ENCODE measurements around the gene ARID5B.
"Not testable (repeated sequence)": the region's sequence is repeated elsewhere in the genome, so short reads cannot be mapped to it uniquely, and the experiment has no call there.

ARID5B gene

GRCh38 chr10:61900829-61901792, at the start of gene ARID5B:
Gene ARID5B, plus strand, starts transcription at chr10:61901699. Its CDS starts 11 bp downstream, at chr10:61901710.
- peak; percentile 37 for DNase-seq

GRCh38 chr10:61852261-61852660, 49.2 kb upstream of the ARID5B start:
- DNase-seq = no peak

- no peak for DNase-seq
Measured at GRCh38 chr10:61855771-61856170, 45.7 kb upstream of the ARID5B start.

- DNase-seq = no peak
Measured at GRCh38 chr10:61857746-61858145, 43.8 kb upstream of the ARID5B start.

- no peak for DNase-seq
Measured at GRCh38 chr10:61859786-61860185, 41.7 kb upstream of the ARID5B start.

- DNase-seq = no peak
Measured at GRCh38 chr10:61860964-61861758, 40.3 kb upstream of the ARID5B start.

- DNase-seq = no peak
Measured at GRCh38 chr10:61863981-61864380, 37.5 kb upstream of the ARID5B start.

GRCh38 chr10:61866700-61867368, 34.7 kb upstream of the ARID5B start:
- DNase-seq = no peak

- DNase-seq = not testable (repeated sequence)
Measured at GRCh38 chr10:61867374-61867773, 34.1 kb upstream of the ARID5B start.

- DNase-seq = peak; percentile 60
Measured at GRCh38 chr10:61867817-61868216, 33.7 kb upstream of the ARID5B start.

- no peak for DNase-seq
Measured at GRCh38 chr10:61869041-61869675, 32.3 kb upstream of the ARID5B start.

- no peak for DNase-seq
Measured at GRCh38 chr10:61869774-61870525, 31.5 kb upstream of the ARID5B start.

GRCh38 chr10:61870526-61870895, 31.0 kb upstream of the ARID5B start:
- no peak for DNase-seq

GRCh38 chr10:61871487-61871886, 30.0 kb upstream of the ARID5B start:
- no peak for DNase-seq

GRCh38 chr10:61877887-61878739, 23.4 kb upstream of the ARID5B start:
- DNase-seq = no peak

- DNase-seq = no peak
Measured at GRCh38 chr10:61878740-61879068, 22.8 kb upstream of the ARID5B start.

- peak; percentile 53 for DNase-seq
Measured at GRCh38 chr10:61882621-61883370, 18.7 kb upstream of the ARID5B start.

- DNase-seq = no peak
Measured at GRCh38 chr10:61883371-61884025, 18.0 kb upstream of the ARID5B start.

- no peak for DNase-seq
Measured at GRCh38 chr10:61887772-61888171, 13.7 kb upstream of the ARID5B start.

GRCh38 chr10:61888744-61889143, 12.8 kb upstream of the ARID5B start:
- no peak for DNase-seq

Measured in activated CD4-positive, CD25-positive, alpha-beta regulatory T cell treated with anti-CD3 and anti-CD28 coated beads, Interleukin-2, amount 50 U/mL, for 72 hours (primary cell).